Colonic mucosa (tissue), 4 donors: ENCODE results near the gene ITGA7. TPM values are rescaled to one million over a fixed set of nuclear protein-coding genes. Genes with fewer than 3 reads are reported as not detected.

Experiments used
- DNase-seq: peaks from one replicate; pipeline ENCODE4 v3.0.0-alpha.2; 2020
- H3K27ac ChIP-seq: fragments of 200-600 bp; one replicate; pipeline ENCODE4 v1.8.0; 2021
- H3K27me3 ChIP-seq: fragments of 200-600 bp; one replicate; pipeline ENCODE4 v1.8.0; 2021
- H3K36me3 ChIP-seq: fragments of 200-600 bp; one replicate; pipeline ENCODE4 v1.8.0; 2021
- H3K4me1 ChIP-seq: fragments of 200-600 bp; one replicate; pipeline ENCODE4 v1.8.0; 2021; ENCODE audit warnings: mild to moderate bottlenecking
- H3K4me3 ChIP-seq: fragments of 200-600 bp; one replicate; pipeline ENCODE4 v1.8.0; 2021
- H3K9ac ChIP-seq, 2 donors: one replicate each; pipeline ENCODE4 v1.7.0; 2013; ENCODE audit warnings: control low read depth in 2 of 2, low read depth in 2 of 2, low read length in 2 of 2
- H3K9me3 ChIP-seq: fragments of 200-600 bp; one replicate; pipeline ENCODE4 v1.8.0; 2021
- CTCF ChIP-seq: fragments of 200-600 bp; IDR thresholded peaks from one replicate; pipeline ENCODE4 v1.8.0; 2022; ENCODE audit warnings: antibody characterized with exemption, mild to moderate bottlenecking
- intact Hi-C: fragments of 100-400 bp; cut with DNase I; formaldehyde crosslinking; loops from one replicate; pipeline ENCODE4 v1.14.1; 2022
- total RNA-seq, 2 donors: library from RNA; stranded (reverse); fragmentation: NEBNext Ultra II Directional in 1 of 2; extraction: Animal tissue kit (Norgen Biotek cat#: 25700) in 1 of 2; gene quantifications; one replicate each; pipeline ENCODE4 v1.2.1, GENCODE V29; 2021
- donor health status: healthy.
- donor health status: DM: no; HTN: no; CAD: no.
- donor health status: DM: no; HTN: no; CAD: no.

ITGA7 gene
- total RNA-seq, 2 donors from 2014 or later, result 10.8 to 64.4 TPM

- H3K9ac ChIP-seq, result no peak overlapping the region
- no peaks in the 10 kb centered on the region for H3K36me3 ChIP-seq
- intact Hi-C loops, result loop anchor here (5.0 kb wide), 1 partner anchor 200 kb away; no protein-coding TSS in a partner anchor
- TF ChIP-seq CTCF, result peak; percentile 91
- no peak overlapping the region for H3K4me3 ChIP-seq
- no peaks in the 10 kb centered on the region for H3K9me3 ChIP-seq
- peaks cover 9% of the 10 kb centered on the region for H3K4me1 ChIP-seq
- no peaks in the 10 kb centered on the region for H3K27me3 ChIP-seq
- DNase-seq, result peak; percentile 88
- no peak overlapping the region for H3K27ac ChIP-seq
Observed at GRCh38 chr12:55736780-55737580, 29.3 kb upstream of the ITGA7 start.

DNA sequence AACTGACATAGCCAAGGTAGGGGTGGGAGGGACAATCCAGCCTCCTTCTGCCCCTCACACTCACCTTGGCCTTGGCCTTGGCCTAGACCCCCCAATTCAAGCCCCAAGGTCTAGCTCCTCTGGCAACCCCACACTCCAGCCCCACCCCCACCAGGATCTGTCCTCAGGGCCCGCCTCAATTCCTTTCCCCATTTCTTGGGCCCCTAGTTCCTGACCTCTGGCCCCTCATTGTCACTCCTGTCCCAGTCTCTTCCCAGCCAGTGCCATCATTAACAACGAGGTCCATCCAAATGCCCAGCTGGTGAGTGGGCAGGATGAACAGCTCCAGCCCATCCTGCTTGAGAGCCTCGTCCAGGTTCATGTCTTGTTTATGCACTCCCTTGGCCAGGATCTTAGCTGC lies 28.4 kb upstream of the ITGA7 start:
- Histone ChIP-seq H3K4me3 (no peak overlapping the region), H3K27ac (no peak overlapping the region), H3K27me3 (no peaks in the 10 kb centered on the region), H3K9ac (no peak overlapping the region), H3K36me3 (no peaks in the 10 kb centered on the region), H3K9me3 (no peaks in the 10 kb centered on the region), H3K4me1 (peaks cover 9% of the 10 kb centered on the region)
- DNase-seq, result no peak
- no peak for TF ChIP-seq CTCF
- intact Hi-C loops, result loop anchor here (5.0 kb wide), 1 partner anchor 201 kb away; no protein-coding TSS in a partner anchor

DNA sequence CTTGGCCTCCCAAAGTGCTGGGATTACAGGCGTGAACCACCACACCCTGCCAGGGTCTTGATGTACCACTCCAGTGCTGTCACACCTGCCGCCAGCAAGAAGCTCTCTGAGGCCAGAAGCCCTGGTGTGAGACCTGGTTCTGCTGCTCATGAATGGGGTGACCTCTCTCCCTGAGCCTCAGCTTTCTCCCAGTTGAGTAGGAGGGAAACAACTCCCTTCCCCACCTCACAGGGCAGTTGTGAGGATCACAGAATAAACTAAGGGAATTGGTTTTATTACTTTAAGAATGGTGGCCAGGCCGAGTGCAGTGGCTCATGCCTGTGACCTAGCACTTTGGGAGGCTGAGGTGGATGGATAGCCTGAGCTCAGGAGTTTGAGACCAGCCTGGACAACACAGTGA lies 26.9 kb upstream of the ITGA7 start:
- no peak overlapping the region for H3K4me3 ChIP-seq
- H3K27ac ChIP-seq, result no peak overlapping the region
- H3K9me3 ChIP-seq, result no peaks in the 10 kb centered on the region
- H3K9ac ChIP-seq, result no peak overlapping the region
- no peaks in the 10 kb centered on the region for H3K27me3 ChIP-seq
- peaks cover 9% of the 10 kb centered on the region for H3K4me1 ChIP-seq
- intact Hi-C loops, result no loop called here
- H3K36me3 ChIP-seq, result no peaks in the 10 kb centered on the region
- DNase-seq, result no peak
- no peak for TF ChIP-seq CTCF

GRCh38 chr12:55733858-55734257 lies 26.2 kb upstream of the ITGA7 start:
- H3K9me3 ChIP-seq, result no peaks in the 10 kb centered on the region
- H3K36me3 ChIP-seq, result no peaks in the 10 kb centered on the region
- H3K27ac ChIP-seq, result no peak overlapping the region
- H3K9ac ChIP-seq, result no peak overlapping the region
- intact Hi-C loops, result no loop called here
- no peak for TF ChIP-seq CTCF
- no peak overlapping the region for H3K4me3 ChIP-seq
- H3K27me3 ChIP-seq, result no peaks in the 10 kb centered on the region
- peaks cover 9% of the 10 kb centered on the region for H3K4me1 ChIP-seq
- no peak for DNase-seq

DNA sequence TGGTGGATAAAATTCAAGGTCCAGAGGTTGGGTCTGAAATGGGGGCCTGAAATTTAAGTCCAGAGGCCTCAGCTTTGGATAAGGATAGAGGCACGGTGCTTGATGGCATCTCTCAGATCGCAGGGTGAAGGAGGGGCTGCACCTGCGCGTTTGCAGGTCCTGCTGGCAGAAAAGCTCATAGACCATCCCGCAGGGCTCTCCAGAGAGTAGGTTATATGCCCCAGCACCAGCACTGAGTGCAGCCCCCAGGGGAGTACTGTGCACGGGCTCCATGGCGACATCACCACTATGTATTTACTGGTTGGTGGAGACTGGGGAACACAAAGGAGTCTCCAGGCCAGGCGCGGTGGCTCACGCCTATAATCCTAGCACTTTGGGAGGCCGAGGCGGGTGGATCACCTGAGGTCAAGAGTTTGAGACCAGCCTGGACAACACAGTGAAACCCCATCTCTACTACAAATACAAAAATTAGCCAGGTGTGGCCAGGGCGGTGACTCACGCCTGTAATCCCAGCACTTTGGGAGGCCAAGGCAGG lies 25.4 kb upstream of the ITGA7 start:
- peaks cover 5% of the 10 kb centered on the region for H3K4me1 ChIP-seq
- H3K27me3 ChIP-seq, result no peaks in the 10 kb centered on the region
- H3K9ac ChIP-seq, result no peak overlapping the region
- H3K4me3 ChIP-seq, result no peak overlapping the region
- H3K27ac ChIP-seq, result no peak overlapping the region
- H3K36me3 ChIP-seq, result no peaks in the 10 kb centered on the region
- DNase-seq, result no peak
- intact Hi-C loops, result no loop called here
- H3K9me3 ChIP-seq, result no peaks in the 10 kb centered on the region
- TF ChIP-seq CTCF, result no peak
